GM11168 (cell line): ENCODE measurements around the gene INPP5D.
"Not testable (repeated sequence)": the region's sequence is repeated elsewhere in the genome, so short reads cannot be mapped to it uniquely, and the experiment has no call there.

Experiments
- in situ Hi-C: fragments of 300-500 bp; cut with MboI; formaldehyde crosslinking; loops from one replicate; pipeline ENCODE4 v1.12.0; 2022; ENCODE audit warnings: low sequenced_read_pairs; ENCODE audit not compliant: unreplicated experiment

Gene INPP5D

GRCh38 chr2:233111427-233111826, 51.3 kb downstream of the INPP5D start:
- in situ Hi-C loops: no loop called here

GRCh38 chr2:233112329-233112728, 52.2 kb downstream of the INPP5D start:
- in situ Hi-C loops: no loop called here

- in situ Hi-C loops: no loop called here
Observed at GRCh38 chr2:233112776-233113452, 52.8 kb downstream of the INPP5D start.

GRCh38 chr2:233114421-233114861, 54.3 kb downstream of the INPP5D start:
- in situ Hi-C loops: no loop called here

- in situ Hi-C loops: no loop called here
Observed at GRCh38 chr2:233115121-233115520, 55.0 kb downstream of the INPP5D start.

GRCh38 chr2:233115741-233116140, 55.6 kb downstream of the INPP5D start:
- in situ Hi-C loops: no loop called here

- in situ Hi-C loops: no loop called here
Observed at GRCh38 chr2:233116946-233117345, 56.8 kb downstream of the INPP5D start.

- in situ Hi-C loops: no loop called here
Observed at GRCh38 chr2:233117351-233117750, 57.2 kb downstream of the INPP5D start.

GRCh38 chr2:233117811-233118647, 57.9 kb downstream of the INPP5D start:
- in situ Hi-C loops: no loop called here

GRCh38 chr2:233118648-233119000, 58.5 kb downstream of the INPP5D start:
- in situ Hi-C loops: no loop called here

- in situ Hi-C loops: no loop called here
Observed at GRCh38 chr2:233119123-233119522, 59.0 kb downstream of the INPP5D start.

GRCh38 chr2:233119806-233120205, 59.7 kb downstream of the INPP5D start:
- in situ Hi-C loops: no loop called here

- in situ Hi-C loops: no loop called here
Observed at GRCh38 chr2:233120459-233120858, 60.3 kb downstream of the INPP5D start.

- in situ Hi-C loops: no loop called here
Observed at GRCh38 chr2:233121856-233122255, 61.7 kb downstream of the INPP5D start.

- in situ Hi-C loops: no loop called here
Observed at GRCh38 chr2:233122541-233122940, 62.4 kb downstream of the INPP5D start.

GRCh38 chr2:233123576-233123975, 63.4 kb downstream of the INPP5D start:
- in situ Hi-C loops: not testable (repeated sequence)

- in situ Hi-C loops: no loop called here
Observed at GRCh38 chr2:233124421-233125080, 64.4 kb downstream of the INPP5D start.

GRCh38 chr2:233125455-233126065, 65.4 kb downstream of the INPP5D start:
- in situ Hi-C loops: no loop called here

- in situ Hi-C loops: no loop called here
Observed at GRCh38 chr2:233129351-233129978, 69.3 kb downstream of the INPP5D start.

- in situ Hi-C loops: no loop called here
Observed at GRCh38 chr2:233130024-233130423, 69.9 kb downstream of the INPP5D start.
